Caco-2 (cell line): Measurements from ENCODE around the gene CD74. TPM values are rescaled to one million over a fixed set of nuclear protein-coding genes. Genes with fewer than 3 reads are reported as not detected.
"Not testable (repeated sequence)": the region's sequence is repeated elsewhere in the genome, so short reads cannot be mapped to it uniquely, and the experiment has no call there.

Source experiments
- BruUV-seq: library from RNA; stranded (reverse); fragments of 400-500 nt; replicated peaks from 2 replicates; lab custom pipeline; 2021; lab: Mats Ljungman, UMichigan
- CTCF ChIA-PET: fragments of 300-600 bp; sonication (Branson Sonifier 250); formaldehyde crosslinking; loops from one replicate; lab custom pipeline; 2022; ENCODE audit warnings: antibody characterized with exemption; lab: Charles Lee
- POLR2A ChIA-PET: fragments of 300-600 bp; sonication (Branson Sonifier 250); formaldehyde crosslinking; loops from one replicate; lab custom pipeline; 2022; ENCODE audit warnings: antibody characterized with exemption; lab: Charles Lee
- DNase-seq, 2 experiments: peaks; one replicate each; pipeline versions ENCODE4 v3.0.0 to v3.0.0-alpha.2; 2020 to 2022
- H3K27me3 ChIP-seq: replicated peaks from 2 replicates; pipeline ENCODE4 v1.6.0; 2011; ENCODE audit warnings: low read length; ENCODE audit not compliant: control insufficient read depth, insufficient read depth
- H3K36me3 ChIP-seq: 2 replicates; pipeline ENCODE4 v1.5.1; 2011; ENCODE audit warnings: low read length; ENCODE audit not compliant: control insufficient read depth, insufficient read depth
- H3K4me1 ChIP-seq: fragments of 250-450 bp; sonication (Bioruptor Pico); 2 replicates; pipeline ENCODE4 v1.5.1; 2020; ENCODE audit warnings: mild to moderate bottlenecking
- H3K4me3 ChIP-seq: 2 replicates; pipeline ENCODE4 v1.5.1; 2011; ENCODE audit warnings: low read depth, mild to moderate bottlenecking, control low read depth, low read length
- H3K9me3 ChIP-seq: fragments of 250-450 bp; sonication (Bioruptor Pico); 2 replicates; pipeline ENCODE4 v1.5.1; 2020; ENCODE audit warnings: mild to moderate bottlenecking, moderate library complexity
- H3K27ac Mint-ChIP-seq: one replicate; pipeline ENCODE4 v1.8.0; 2022; ENCODE audit warnings: mixed read lengths; ENCODE audit not compliant: unreplicated experiment
- H3K27me3 Mint-ChIP-seq: one replicate; pipeline ENCODE4 v1.8.0; 2022; ENCODE audit warnings: mixed read lengths; ENCODE audit not compliant: insufficient read depth, unreplicated experiment
- H3K36me3 Mint-ChIP-seq: one replicate; pipeline ENCODE4 v1.8.0; 2022; ENCODE audit warnings: mild to moderate bottlenecking, mixed read lengths; ENCODE audit not compliant: insufficient read depth, unreplicated experiment
- H3K4me1 Mint-ChIP-seq: one replicate; pipeline ENCODE4 v1.8.0; 2022; ENCODE audit warnings: low read depth, mixed read lengths; ENCODE audit not compliant: unreplicated experiment
- H3K4me3 Mint-ChIP-seq: one replicate; pipeline ENCODE4 v1.8.0; 2022; ENCODE audit warnings: mild to moderate bottlenecking, moderate library complexity, mixed read lengths; ENCODE audit not compliant: unreplicated experiment
- H3K9me3 Mint-ChIP-seq: one replicate; pipeline ENCODE4 v1.8.0; 2022; ENCODE audit warnings: mixed read lengths; ENCODE audit not compliant: unreplicated experiment
- intact Hi-C: fragments of 100-400 bp; cut with micrococcal nuclease; formaldehyde crosslinking; loops from one replicate; pipeline ENCODE4 v1.10.0; 2022; ENCODE audit not compliant: unreplicated experiment
- total RNA-seq: library from RNA; stranded (reverse); gene quantifications from 2 replicates; pipeline ENCODE4 v1.2.3, GENCODE V29; 2022
- TF ChIP-seq, protein P1 (sequence below), 2 experiments: fragments of 200-600 bp in 1 of 2; IDR thresholded peaks; 1 replicate in 1 of 2; 2 replicates in 1 of 2; pipeline versions ENCODE4 v1.5.1 to v1.8.0; 2011 to 2022; ENCODE audit warnings: antibody characterized with exemption in 1 of 2, control low read depth in 1 of 2, inconsistent platforms in 1 of 2, low read depth in 1 of 2, low read length in 1 of 2, mild to moderate bottlenecking in 1 of 2, moderate library complexity in 1 of 2; ENCODE audit not compliant: insufficient read depth in 1 of 2, severe bottlenecking in 1 of 2, unreplicated experiment in 1 of 2

Gene CD74
- total RNA-seq, 1 experiment from 2014 or later: 59.3 TPM

DNA sequence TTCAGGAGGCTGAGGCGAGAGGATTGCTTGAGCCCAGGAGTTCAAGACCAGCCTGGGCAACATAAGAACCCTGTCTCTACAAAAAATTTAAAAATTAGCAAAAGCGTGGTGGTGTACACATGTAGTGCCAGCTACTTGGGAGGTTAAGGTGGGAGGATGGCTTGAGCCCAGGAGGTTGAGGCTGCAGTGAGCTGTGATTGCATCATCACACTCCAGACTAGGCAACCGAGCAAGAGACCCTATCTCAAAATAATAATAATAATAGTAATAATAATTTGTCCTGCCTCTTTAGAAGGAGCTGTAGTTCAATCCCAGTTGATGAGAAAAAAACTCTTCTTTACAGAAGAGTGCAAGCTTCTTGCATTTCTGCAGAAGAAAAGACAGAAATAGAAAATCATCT, 10.0 kb upstream of the CD74 start:
- Mint-ChIP-seq H3K27ac (no peak overlapping the region), H3K36me3 (no peaks in the 10 kb centered on the region), H3K9me3 (no peaks in the 10 kb centered on the region), H3K4me1 (peaks cover 3% of the 10 kb centered on the region), H3K27me3 (no peaks in the 10 kb centered on the region), H3K4me3 (no peak overlapping the region)
- intact Hi-C loops: no loop called here
- DNase-seq: no peak
- CTCF ChIA-PET: interaction anchor here (1.2 kb wide), 1 partner anchor 135 kb away, joined by 3 read pairs; no protein-coding TSS in a partner anchor
- Histone ChIP-seq H3K9me3 (no peaks in the 10 kb centered on the region), H3K27me3 (no peaks in the 10 kb centered on the region), H3K36me3 (no peaks in the 10 kb centered on the region), H3K4me3 (no peak overlapping the region), H3K4me1 (peaks cover 4% of the 10 kb centered on the region)
- POLR2A ChIA-PET: no interaction called here
- BruUV-seq: no TSS peak
- TF ChIP-seq, protein P1, sequence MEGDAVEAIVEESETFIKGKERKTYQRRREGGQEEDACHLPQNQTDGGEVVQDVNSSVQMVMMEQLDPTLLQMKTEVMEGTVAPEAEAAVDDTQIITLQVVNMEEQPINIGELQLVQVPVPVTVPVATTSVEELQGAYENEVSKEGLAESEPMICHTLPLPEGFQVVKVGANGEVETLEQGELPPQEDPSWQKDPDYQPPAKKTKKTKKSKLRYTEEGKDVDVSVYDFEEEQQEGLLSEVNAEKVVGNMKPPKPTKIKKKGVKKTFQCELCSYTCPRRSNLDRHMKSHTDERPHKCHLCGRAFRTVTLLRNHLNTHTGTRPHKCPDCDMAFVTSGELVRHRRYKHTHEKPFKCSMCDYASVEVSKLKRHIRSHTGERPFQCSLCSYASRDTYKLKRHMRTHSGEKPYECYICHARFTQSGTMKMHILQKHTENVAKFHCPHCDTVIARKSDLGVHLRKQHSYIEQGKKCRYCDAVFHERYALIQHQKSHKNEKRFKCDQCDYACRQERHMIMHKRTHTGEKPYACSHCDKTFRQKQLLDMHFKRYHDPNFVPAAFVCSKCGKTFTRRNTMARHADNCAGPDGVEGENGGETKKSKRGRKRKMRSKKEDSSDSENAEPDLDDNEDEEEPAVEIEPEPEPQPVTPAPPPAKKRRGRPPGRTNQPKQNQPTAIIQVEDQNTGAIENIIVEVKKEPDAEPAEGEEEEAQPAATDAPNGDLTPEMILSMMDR (IDR thresholded peaks at IDR 0.05; ENCODE audit: insufficient read depth in 1 of 2, low read depth in 1 of 2, low read length in 1 of 2, severe bottlenecking in 1 of 2, unreplicated experiment in 1 of 2): no peak

DNA sequence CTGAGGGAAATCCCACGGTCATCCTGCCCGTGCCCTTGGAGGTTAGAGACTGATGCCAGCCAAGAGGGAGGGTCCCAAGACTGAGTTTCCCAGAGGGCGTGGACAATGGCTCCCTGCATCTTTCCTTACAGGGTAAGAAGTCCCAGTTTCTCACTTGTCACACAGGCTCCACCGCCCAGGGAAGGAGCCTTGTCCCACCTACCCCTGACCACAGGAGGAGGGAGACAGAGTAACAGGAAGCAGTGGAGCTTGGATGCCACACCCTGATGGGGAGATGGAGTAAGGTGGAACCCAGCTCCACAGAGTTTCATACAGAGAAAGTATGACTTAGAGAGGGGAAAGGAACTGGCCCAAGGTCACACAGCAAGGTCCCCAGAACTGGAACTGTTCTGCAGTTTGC, 9.4 kb upstream of the CD74 start:
- no peaks in the 10 kb centered on the region for H3K36me3 Mint-ChIP-seq

DNA sequence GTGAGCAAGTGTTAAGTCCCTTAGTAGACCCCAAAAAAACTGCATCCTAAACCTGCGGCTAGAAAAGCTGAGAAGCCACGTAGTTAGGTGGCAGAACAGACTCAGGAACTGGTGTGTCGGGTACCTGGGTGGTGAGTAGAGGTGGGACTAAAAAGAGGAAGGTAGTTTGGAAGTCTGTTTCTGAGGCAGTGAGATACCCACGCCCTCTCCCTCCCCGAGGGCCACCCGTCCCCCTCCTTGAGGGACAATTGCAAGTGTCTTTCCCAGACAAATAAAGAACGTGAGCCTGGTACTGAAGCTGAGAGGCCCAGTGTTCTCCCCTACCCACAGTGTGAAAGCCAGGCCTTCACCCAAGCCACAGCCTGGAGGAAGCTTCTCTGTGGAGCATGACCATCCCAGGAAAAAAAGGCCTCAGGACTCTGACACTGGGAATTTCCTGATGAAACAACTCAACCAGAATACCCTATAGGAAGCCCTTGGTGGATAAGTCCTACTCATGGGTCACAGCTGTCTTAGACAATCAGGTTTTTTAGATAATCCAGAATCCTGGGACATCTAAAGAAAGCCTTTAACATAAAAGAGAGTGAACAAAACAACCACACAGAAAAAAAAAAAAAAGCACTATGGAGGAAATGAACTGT, 7.0 kb upstream of the CD74 start:
- BruUV-seq: no TSS peak
- no peaks in the 10 kb centered on the region for H3K36me3 Mint-ChIP-seq
- Histone ChIP-seq H3K4me1 (no peaks in the 10 kb centered on the region), H3K36me3 (no peaks in the 10 kb centered on the region), H3K9me3 (no peaks in the 10 kb centered on the region), H3K4me3 (no peak overlapping the region), H3K27me3 (no peaks in the 10 kb centered on the region)
- H3K27ac Mint-ChIP-seq: no peak overlapping the region
- H3K4me3 Mint-ChIP-seq: no peak overlapping the region
- H3K9me3 Mint-ChIP-seq: no peaks in the 10 kb centered on the region
- H3K4me1 Mint-ChIP-seq: no peaks in the 10 kb centered on the region
- TF ChIP-seq, protein P1 (IDR thresholded peaks at IDR 0.05; ENCODE audit: insufficient read depth in 1 of 2, low read depth in 1 of 2, low read length in 1 of 2, severe bottlenecking in 1 of 2, unreplicated experiment in 1 of 2): no peak
- DNase-seq: no peak
- CTCF ChIA-PET: no interaction called here
- POLR2A ChIA-PET: no interaction called here
- intact Hi-C loops: no loop called here
- no peaks in the 10 kb centered on the region for H3K27me3 Mint-ChIP-seq

More for the DNA sequence above, 9.4 kb upstream of the CD74 start:
- Mint-ChIP-seq H3K9me3 (no peaks in the 10 kb centered on the region), H3K4me1 (no peaks in the 10 kb centered on the region), H3K4me3 (no peak overlapping the region), H3K27me3 (no peaks in the 10 kb centered on the region), H3K27ac (peak overlapping the region; percentile 21)
- H3K36me3 ChIP-seq: no peaks in the 10 kb centered on the region
- H3K9me3 ChIP-seq: no peaks in the 10 kb centered on the region
- ChIA-PET CTCF (interaction anchor here (0.6 kb wide), 1 partner anchor 77 kb away, joined by 3 read pairs; no protein-coding TSS in a partner anchor), POLR2A (no interaction called here)
- TF ChIP-seq, protein P1 (IDR thresholded peaks at IDR 0.05; ENCODE audit: insufficient read depth in 1 of 2, low read depth in 1 of 2, low read length in 1 of 2, severe bottlenecking in 1 of 2, unreplicated experiment in 1 of 2): no peak
- H3K4me1 ChIP-seq: no peaks in the 10 kb centered on the region
- H3K4me3 ChIP-seq: no peak overlapping the region
- intact Hi-C loops: no loop called here
- BruUV-seq: no TSS peak
- no peaks in the 10 kb centered on the region for H3K27me3 ChIP-seq
- DNase-seq: no peak

DNA sequence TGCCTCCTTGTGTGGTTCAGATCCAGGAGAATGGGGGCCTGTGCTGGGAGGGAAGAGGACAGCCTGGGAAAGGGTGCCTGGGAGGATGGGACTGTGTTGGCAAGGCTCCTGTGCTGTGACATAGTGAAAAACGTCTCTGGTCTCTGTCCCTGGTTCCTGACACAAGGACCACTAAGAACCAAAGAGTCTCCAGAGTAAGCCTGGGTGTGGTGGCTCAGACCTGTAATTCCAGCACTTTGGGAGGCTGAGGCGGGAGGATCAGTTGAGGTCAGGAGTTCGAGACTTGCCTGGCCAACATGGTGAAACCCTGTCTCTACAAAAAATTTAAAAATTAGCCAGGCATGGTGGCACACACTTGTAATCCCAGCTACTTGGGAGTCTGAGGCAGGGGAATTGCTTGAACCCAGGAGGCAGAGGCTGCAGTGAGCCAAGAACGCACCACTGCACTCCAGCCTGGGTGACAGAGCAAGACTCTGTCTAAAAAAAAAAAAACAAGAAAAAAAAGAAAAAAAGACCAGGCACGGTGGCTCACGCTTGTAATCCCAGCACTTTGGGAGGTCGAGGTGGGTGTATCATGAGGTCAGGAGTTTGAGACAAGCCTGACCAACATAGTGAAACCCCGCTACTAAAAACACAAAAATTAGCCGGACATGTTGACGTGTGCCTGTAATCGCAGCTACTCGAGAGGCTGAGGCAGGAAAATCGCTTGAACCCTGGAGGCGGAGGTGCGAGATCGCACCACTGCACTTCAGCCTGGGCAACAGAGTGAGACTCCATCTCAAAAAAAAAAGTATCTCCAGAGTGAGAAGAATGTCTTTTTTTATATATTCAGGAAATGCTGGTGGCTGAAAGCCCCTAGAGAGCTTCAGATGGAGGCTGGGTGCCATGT, 1.4 kb upstream of the CD74 start:
- H3K4me3 Mint-ChIP-seq, DNase-seq, H3K36me3 ChIP-seq, H3K9me3 Mint-ChIP-seq, H3K4me1 ChIP-seq, H3K4me1 Mint-ChIP-seq, H3K9me3 ChIP-seq, H3K4me3 ChIP-seq, H3K27ac Mint-ChIP-seq, H3K27me3 ChIP-seq, BruUV-seq, H3K36me3 Mint-ChIP-seq, POLR2A ChIA-PET, H3K27me3 Mint-ChIP-seq: not testable (repeated sequence)
- CTCF ChIA-PET: interaction anchor here (0.6 kb wide), 1 partner anchor 93 kb away, joined by 6 read pairs; no protein-coding TSS in a partner anchor
- intact Hi-C loops: loop anchor here (2.0 kb wide), 1 partner anchor 15 kb away; no protein-coding TSS in a partner anchor
